H9 (cell line): ENCODE results near the gene MAN1A2. TPM values are rescaled to one million over a fixed set of nuclear protein-coding genes. Genes with fewer than 3 reads are reported as not detected.

Experiments
- DNase-seq: peaks from one replicate; pipeline ENCODE4 v3.0.0-alpha.2; 2017
- H2AFZ ChIP-seq: one replicate; pipeline ENCODE4 v1.6.1; 2013; ENCODE audit warnings: mild to moderate bottlenecking, low read length, control low read depth, moderate library complexity
- H2AK5ac ChIP-seq: 2 replicates; pipeline ENCODE4 v1.6.1; 2013; ENCODE audit warnings: low read length, control low read depth, mixed read lengths; ENCODE audit not compliant: insufficient read length
- H2BK120ac ChIP-seq: one replicate; pipeline ENCODE4 v1.6.1; 2013; ENCODE audit warnings: low read depth, mild to moderate bottlenecking, low read length, control low read depth, inconsistent platforms; ENCODE audit not compliant: poor library complexity, severe bottlenecking
- H2BK12ac ChIP-seq: 2 replicates; pipeline ENCODE4 v1.6.1; 2013; ENCODE audit warnings: low read length, control low read depth, mixed read lengths, low read depth; ENCODE audit not compliant: insufficient read length
- H2BK15ac ChIP-seq: 2 replicates; pipeline ENCODE4 v1.6.1; 2013; ENCODE audit warnings: low read depth, low read length, control low read depth
- H2BK20ac ChIP-seq: one replicate; pipeline ENCODE4 v1.6.1; 2013; ENCODE audit warnings: low read depth, mild to moderate bottlenecking, low read length, control low read depth, inconsistent platforms; ENCODE audit not compliant: poor library complexity, severe bottlenecking
- H2BK5ac ChIP-seq: 2 replicates; pipeline ENCODE4 v1.6.1; 2013; ENCODE audit warnings: low read length, control low read depth, mixed read lengths; ENCODE audit not compliant: insufficient read length
- H3K14ac ChIP-seq: 2 replicates; pipeline ENCODE4 v1.6.1; 2013; ENCODE audit warnings: low read length, control low read depth; ENCODE audit not compliant: insufficient read depth
- H3K18ac ChIP-seq: 2 replicates; pipeline ENCODE4 v1.6.1; 2013; ENCODE audit warnings: low read depth, mild to moderate bottlenecking, mixed read lengths, low read length, control low read depth; ENCODE audit not compliant: insufficient read length
- H3K23ac ChIP-seq: 2 replicates; pipeline ENCODE4 v1.6.1; 2013; ENCODE audit warnings: low read length, control low read depth, mixed read lengths, low read depth; ENCODE audit not compliant: insufficient read length
- H3K23me2 ChIP-seq: 2 replicates; pipeline ENCODE4 v1.6.1; 2013; ENCODE audit warnings: low read depth, mild to moderate bottlenecking, mixed read lengths, low read length, control low read depth; ENCODE audit not compliant: insufficient read length, poor library complexity, severe bottlenecking
- H3K27ac ChIP-seq: 2 replicates; pipeline ENCODE4 v1.5.1; 2013; ENCODE audit warnings: low read length, control low read depth, mixed read lengths, low read depth; ENCODE audit not compliant: insufficient read length
- H3K27me3 ChIP-seq: 2 replicates; pipeline ENCODE4 v1.6.1; 2013; ENCODE audit warnings: low read length, control low read depth, inconsistent platforms; ENCODE audit not compliant: insufficient read depth
- H3K4ac ChIP-seq: 2 replicates; pipeline ENCODE4 v1.6.1; 2013; ENCODE audit warnings: low read depth, mild to moderate bottlenecking, control low read depth, inconsistent platforms, low read length, moderate library complexity
- H3K4me1 ChIP-seq: 2 replicates; pipeline ENCODE4 v1.6.1; 2013; ENCODE audit warnings: low read length, control low read depth, inconsistent platforms; ENCODE audit not compliant: insufficient read depth
- H3K4me2 ChIP-seq: 2 replicates; pipeline ENCODE4 v1.6.1; 2013; ENCODE audit warnings: low read length, control low read depth, mixed read lengths; ENCODE audit not compliant: insufficient read length, insufficient read depth
- H3K56ac ChIP-seq: 2 replicates; pipeline ENCODE4 v1.6.1; 2013; ENCODE audit warnings: low read depth, mild to moderate bottlenecking, mixed read lengths, low read length, control low read depth; ENCODE audit not compliant: insufficient read length
- H3K79me1 ChIP-seq: 2 replicates; pipeline ENCODE4 v1.6.1; 2013; ENCODE audit warnings: low read depth, mild to moderate bottlenecking, moderate library complexity, low read length, control low read depth, inconsistent platforms; ENCODE audit not compliant: insufficient read depth, poor library complexity, severe bottlenecking
- H3K79me2 ChIP-seq: 2 replicates; pipeline ENCODE4 v1.6.1; 2013; ENCODE audit warnings: low read length, control low read depth, inconsistent platforms; ENCODE audit not compliant: insufficient read depth
- H3K9ac ChIP-seq: 2 replicates; pipeline ENCODE4 v1.6.1; 2013; ENCODE audit warnings: low read length, control low read depth, mixed read lengths; ENCODE audit not compliant: insufficient read length; ENCODE audit errors: extremely low read depth
- H3K9me3 ChIP-seq: one replicate; pipeline ENCODE4 v1.6.1; 2013; ENCODE audit warnings: low read depth, low read length, inconsistent platforms; ENCODE audit not compliant: control insufficient read depth
- H3T11ph ChIP-seq: one replicate; pipeline ENCODE4 v1.6.1; 2013; ENCODE audit warnings: mild to moderate bottlenecking, low read length, control low read depth, inconsistent platforms
- H4K20me1 ChIP-seq: one replicate; pipeline ENCODE4 v1.6.1; 2013; ENCODE audit not compliant: control insufficient read depth, insufficient read length, insufficient read depth
- H4K5ac ChIP-seq: 2 replicates; pipeline ENCODE4 v1.6.1; 2013; ENCODE audit warnings: low read depth, mild to moderate bottlenecking, mixed read lengths, low read length, control low read depth; ENCODE audit not compliant: insufficient read length
- H4K8ac ChIP-seq: replicated peaks from 2 replicates; pipeline ENCODE4 v1.6.1; 2013; ENCODE audit warnings: low read length, control low read depth, mixed read lengths, low read depth; ENCODE audit not compliant: insufficient read length
- H4K91ac ChIP-seq: 2 replicates; pipeline ENCODE4 v1.6.1; 2013; ENCODE audit warnings: low read depth, mild to moderate bottlenecking, moderate library complexity, mixed read lengths, low read length, control low read depth; ENCODE audit not compliant: insufficient read length
- H3K27ac Mint-ChIP-seq, 3 experiments: 2 replicates in 2 of 3; 3 replicates in 1 of 3; pipeline ENCODE4 v1.8.0; 2020 to 2021; ENCODE audit warnings: mixed read lengths in 3 of 3, mild to moderate bottlenecking in 1 of 3, moderate library complexity in 1 of 3
- H3K27me3 Mint-ChIP-seq: 2 replicates; pipeline ENCODE4 v1.8.0; 2021; ENCODE audit warnings: low read depth, mild to moderate bottlenecking, moderate library complexity, mixed read lengths
- H3K36me3 Mint-ChIP-seq, 3 experiments: 2 replicates in 2 of 3; 3 replicates in 1 of 3; pipeline ENCODE4 v1.8.0; 2020 to 2021; ENCODE audit warnings: low read depth in 3 of 3, mixed read lengths in 3 of 3; ENCODE audit not compliant: insufficient read depth in 1 of 3
- H3K4me1 Mint-ChIP-seq, 2 experiments: 2 replicates each; pipeline ENCODE4 v1.8.0; 2020; ENCODE audit warnings: mixed read lengths in 2 of 2
- H3K4me3 Mint-ChIP-seq, 2 experiments: 2 replicates in 1 of 2; 3 replicates in 1 of 2; pipeline ENCODE4 v1.8.0; 2020 to 2021; ENCODE audit warnings: mild to moderate bottlenecking in 2 of 2, mixed read lengths in 2 of 2, moderate library complexity in 1 of 2
- H3K9me3 Mint-ChIP-seq, 2 experiments: 2 replicates in 1 of 2; 3 replicates in 1 of 2; pipeline ENCODE4 v1.8.0; 2020; ENCODE audit warnings: mild to moderate bottlenecking in 2 of 2, mixed read lengths in 2 of 2, moderate library complexity in 1 of 2
- CTCF ChIP-seq: fragments of 200-600 bp; sonication (generic); conservative IDR thresholded peaks from 3 replicates; pipeline ENCODE4 v1.8.0; 2021; ENCODE audit warnings: antibody characterized with exemption, mild to moderate bottlenecking
- WGBS: extraction: QIAGEN DNeasy Blood & Tissue Kit; methylation state at CpG from one replicate; pipeline ENCODE4 v1.1.7; 2013; ENCODE audit warnings: missing lambda C conversion rate, low lambda C conversion rate, mixed read lengths; ENCODE audit not compliant: insufficient read length; ENCODE audit errors: extremely low coverage; 5-methylcytosine and 5-hydroxymethylcytosine counted together
- total RNA-seq: library from RNA; stranded (reverse); gene quantifications from 2 replicates; pipeline ENCODE4 v1.2.1, GENCODE V29; 2021

The MAN1A2 gene
- total RNA-seq, 1 experiment from 2014 or later: 24.0 TPM

DNA sequence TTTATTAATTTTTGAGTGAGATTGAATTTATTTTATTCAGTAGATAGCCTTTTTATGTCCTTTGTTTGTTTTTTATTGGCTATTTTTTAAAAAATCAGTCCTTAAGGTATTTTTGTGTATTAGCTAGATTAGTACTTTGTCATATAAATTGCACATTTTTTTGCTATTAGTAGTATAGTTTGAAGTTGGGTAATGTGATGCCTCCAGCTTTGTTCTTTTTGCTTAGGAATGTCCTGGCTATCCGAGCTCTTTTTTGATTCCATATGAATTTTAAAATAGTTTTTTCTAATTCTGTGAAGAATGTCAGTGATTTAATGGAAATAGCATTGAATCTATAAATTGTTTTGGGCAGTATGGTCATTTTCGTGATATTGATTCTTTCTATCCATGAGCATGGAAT is 80.4 kb downstream of the MAN1A2 start:
- no CpG with 5 or more reads among the region's 2 CpGs for WGBS

More for the DNA sequence above, 80.4 kb downstream of the MAN1A2 start:
- DNase-seq: no peak
- Histone ChIP-seq H2BK5ac (no peak overlapping the region), H3K18ac (no peak overlapping the region), H2AK5ac (no peak overlapping the region), H3K4ac (no peak overlapping the region), H2BK120ac (no peak overlapping the region), H4K8ac (no peak overlapping the region), H3K14ac (no peak overlapping the region), H3K27me3 (no peaks in the 10 kb centered on the region), H3K79me2 (no peaks in the 10 kb centered on the region), H3K27ac (no peak overlapping the region), H3K9ac (no peak overlapping the region), H2BK12ac (no peak overlapping the region), H3T11ph (no peak overlapping the region), H3K79me1 (no peaks in the 10 kb centered on the region), H3K4me1 (no peaks in the 10 kb centered on the region), H3K4me2 (no peak overlapping the region), H2BK20ac (no peak overlapping the region), H2BK15ac (no peak overlapping the region), H4K91ac (no peak overlapping the region), H3K56ac (no peak overlapping the region), H3K23ac (no peak overlapping the region), H3K23me2 (no peaks in the 10 kb centered on the region), H3K9me3 (no peaks in the 10 kb centered on the region), H4K20me1 (no peaks in the 10 kb centered on the region), H4K5ac (no peak overlapping the region), H2AFZ (no peak overlapping the region)
- H3K36me3 Mint-ChIP-seq: peaks cover 10 to 42% (median 24%) of the 10 kb centered on the region in 3 experiments
- H3K27ac Mint-ChIP-seq: no peak overlapping the region; a peak in 1 of 7 replicates
- peaks cover 12 to 15% of the 10 kb centered on the region in 2 experiments for H3K9me3 Mint-ChIP-seq
- no peak overlapping the region for H3K4me3 Mint-ChIP-seq
- no peaks in the 10 kb centered on the region for H3K27me3 Mint-ChIP-seq
- H3K4me1 Mint-ChIP-seq: peaks cover 0 to under 1% of the 10 kb centered on the region in 2 experiments; a peak in 2 of 4 replicates
- no peak for TF ChIP-seq CTCF
